ENCODE data around the gene MMRN1.

DNA sequence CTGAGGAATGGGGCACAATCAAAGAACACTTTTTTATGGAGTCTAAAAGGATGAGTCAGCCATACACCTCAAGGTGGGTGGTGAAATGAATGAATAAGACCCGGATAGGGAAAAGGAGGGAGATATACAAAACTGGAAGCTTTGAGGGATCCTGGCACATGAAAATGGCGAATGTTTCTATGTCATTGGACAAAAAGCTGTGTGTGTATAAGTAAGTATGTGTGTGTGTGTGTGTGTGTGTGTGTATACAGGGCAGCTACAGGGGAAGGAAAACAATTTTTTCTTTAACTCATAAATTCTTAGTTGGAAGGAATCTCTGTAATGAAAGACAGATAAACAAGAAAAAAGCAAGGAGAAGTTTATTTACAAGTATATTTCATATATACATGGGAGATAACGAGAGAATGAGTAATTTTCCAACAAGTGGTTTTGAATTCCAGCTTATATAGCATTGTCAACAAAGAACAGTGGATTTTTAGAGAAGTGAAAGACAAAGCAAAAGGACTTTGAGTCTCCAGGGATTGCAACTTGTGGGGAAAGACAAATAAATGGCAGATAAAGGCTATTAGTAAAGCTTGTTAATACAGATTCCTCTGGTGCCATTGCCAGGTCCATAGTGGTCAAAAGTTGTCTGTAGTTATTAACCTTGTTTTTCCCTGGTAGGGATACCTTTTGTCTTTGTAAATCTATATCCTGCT is 99.7 kb downstream of the MMRN1 start:
- TF ChIP-seq, protein P1, sequence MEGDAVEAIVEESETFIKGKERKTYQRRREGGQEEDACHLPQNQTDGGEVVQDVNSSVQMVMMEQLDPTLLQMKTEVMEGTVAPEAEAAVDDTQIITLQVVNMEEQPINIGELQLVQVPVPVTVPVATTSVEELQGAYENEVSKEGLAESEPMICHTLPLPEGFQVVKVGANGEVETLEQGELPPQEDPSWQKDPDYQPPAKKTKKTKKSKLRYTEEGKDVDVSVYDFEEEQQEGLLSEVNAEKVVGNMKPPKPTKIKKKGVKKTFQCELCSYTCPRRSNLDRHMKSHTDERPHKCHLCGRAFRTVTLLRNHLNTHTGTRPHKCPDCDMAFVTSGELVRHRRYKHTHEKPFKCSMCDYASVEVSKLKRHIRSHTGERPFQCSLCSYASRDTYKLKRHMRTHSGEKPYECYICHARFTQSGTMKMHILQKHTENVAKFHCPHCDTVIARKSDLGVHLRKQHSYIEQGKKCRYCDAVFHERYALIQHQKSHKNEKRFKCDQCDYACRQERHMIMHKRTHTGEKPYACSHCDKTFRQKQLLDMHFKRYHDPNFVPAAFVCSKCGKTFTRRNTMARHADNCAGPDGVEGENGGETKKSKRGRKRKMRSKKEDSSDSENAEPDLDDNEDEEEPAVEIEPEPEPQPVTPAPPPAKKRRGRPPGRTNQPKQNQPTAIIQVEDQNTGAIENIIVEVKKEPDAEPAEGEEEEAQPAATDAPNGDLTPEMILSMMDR (IDR thresholded peaks at IDR 0.05 in 8 of 11, conservative IDR thresholded peaks at IDR 0.05 in 3 of 11) = no peak
- TF ChIP-seq POLR2AphosphoS5 (IDR thresholded peaks at IDR 0.05) (no peak), POLR2A (IDR thresholded peaks at IDR 0.05) (no peak)
